BLaER1 treated with 17β-estradiol and CSF1 and Interleukin-3, amounts not matched to agents 10 nM and 100 nM (cell line): ENCODE results near the gene EPB41L5.
A peak's percentile ranks its signal among the peaks of the same experiment; 100 is the strongest.

Experiments
- H3K27ac ChIP-seq, 11 experiments: shearing (Covaris generic); formaldehyde crosslinking; 2 replicates each; pipeline ENCODE4 v1.8.1; 2022
- H3K27me3 ChIP-seq, 11 experiments: shearing (Covaris generic); formaldehyde crosslinking; 2 replicates each; pipeline ENCODE4 v1.8.1; 2022
- H3K36me3 ChIP-seq, 11 experiments: shearing (Covaris generic); formaldehyde crosslinking; 2 replicates each; pipeline ENCODE4 v1.8.1; 2022
- H3K4me1 ChIP-seq, 10 experiments: shearing (Covaris generic); formaldehyde crosslinking; 2 replicates each; pipeline ENCODE4 v1.8.1; 2022
- H3K4me2 ChIP-seq, 11 experiments: shearing (Covaris generic); formaldehyde crosslinking; 2 replicates each; pipeline ENCODE4 v1.8.1; 2022
- H3K4me3 ChIP-seq, 10 experiments: shearing (Covaris generic); formaldehyde crosslinking; 2 replicates each; pipeline ENCODE4 v1.8.1; 2022
- H3K9ac ChIP-seq, 11 experiments: shearing (Covaris generic); formaldehyde crosslinking; 2 replicates each; pipeline ENCODE4 v1.8.1; 2022
- H3K9me3 ChIP-seq, 11 experiments: shearing (Covaris generic); formaldehyde crosslinking; replicated peaks in 1 of 11; 2 replicates each; pipeline ENCODE4 v1.8.1; 2022
- H4K20me1 ChIP-seq, 11 experiments: shearing (Covaris generic); formaldehyde crosslinking; 2 replicates each; pipeline ENCODE4 v1.8.1; 2022
- Cebpa-rat ChIP-seq, 11 experiments: shearing (Covaris generic); IDR thresholded peaks; 2 replicates each; pipeline ENCODE4 v1.8.1; 2022

Gene EPB41L5

GRCh38 chr2:120005834-120006521, 6.9 kb upstream of the EPB41L5 start:
- H3K4me3 ChIP-seq, result no peak overlapping the region
- H3K9me3 ChIP-seq, result peaks cover 0 to 12% (median 0%) of the 10 kb centered on the region in 11 experiments; a peak in 2 of 22 replicates
- H3K27ac ChIP-seq, result no peak overlapping the region
- no peak for TF ChIP-seq Cebpa-rat (IDR thresholded peaks at IDR 0.05)
- peak overlapping the region in 3 of 11 experiments; percentile 1 to 42 (median 32); a peak in 7 of 22 replicates for H3K4me2 ChIP-seq
- no peaks in the 10 kb centered on the region for H3K27me3 ChIP-seq
- H3K9ac ChIP-seq, result no peak overlapping the region
- peaks cover 0 to 10% (median under 1%) of the 10 kb centered on the region in 10 experiments; a peak in 8 of 20 replicates for H3K4me1 ChIP-seq
- H3K36me3 ChIP-seq, result no peaks in the 10 kb centered on the region
- no peaks in the 10 kb centered on the region for H4K20me1 ChIP-seq

- Histone ChIP-seq H3K4me2 (no peak overlapping the region), H4K20me1 (no peaks in the 10 kb centered on the region), H3K27me3 (no peaks in the 10 kb centered on the region), H3K9me3 (peaks cover 0 to 12% (median 0%) of the 10 kb centered on the region in 11 experiments; a peak in 2 of 22 replicates), H3K4me3 (no peak overlapping the region), H3K27ac (no peak overlapping the region), H3K4me1 (peaks cover 7 to 22% (median 15%) of the 10 kb centered on the region in 10 experiments; a peak in 19 of 20 replicates), H3K36me3 (no peaks in the 10 kb centered on the region), H3K9ac (no peak overlapping the region)
- TF ChIP-seq Cebpa-rat (IDR thresholded peaks at IDR 0.05), result no peak
Measured at GRCh38 chr2:120007851-120008250, 5.0 kb upstream of the EPB41L5 start.

DNA sequence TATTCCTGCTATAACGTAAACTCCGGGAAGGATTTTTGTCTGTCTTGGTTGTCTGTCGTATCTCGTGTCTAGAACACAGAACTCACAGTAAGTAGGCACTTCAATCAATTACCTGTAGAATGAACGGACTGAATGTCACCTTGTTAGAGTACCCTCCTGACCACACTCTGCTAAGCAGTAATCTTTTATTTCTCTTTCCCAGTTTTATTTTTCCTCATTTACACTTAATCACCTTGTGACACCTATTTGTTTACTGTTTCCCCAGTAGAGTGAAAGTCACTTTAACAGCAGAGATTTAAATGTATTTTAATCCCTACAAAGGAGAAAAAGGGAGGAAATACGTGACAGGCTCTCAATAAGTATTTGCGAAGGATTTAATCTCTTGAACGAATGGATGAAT, 514 bp upstream of the EPB41L5 start:
- Histone ChIP-seq H3K36me3 (no peaks in the 10 kb centered on the region), H3K9ac (peak overlapping the region; percentile 82 to 91 (median 87)), H3K27ac (peak overlapping the region in 8 of 11 experiments; percentile 23 to 87 (median 80); a peak in 12 of 22 replicates), H3K4me3 (peak overlapping the region; percentile 82 to 99 (median 89)), H3K4me1 (peaks cover 10 to 27% (median 19%) of the 10 kb centered on the region in 10 experiments; a peak in 18 of 20 replicates), H3K4me2 (peak overlapping the region; percentile 68 to 93 (median 77)), H3K9me3 (peaks cover 0 to 6% (median 0%) of the 10 kb centered on the region in 11 experiments; a peak in 2 of 22 replicates), H4K20me1 (peaks cover 0 to 16% (median 0%) of the 10 kb centered on the region in 11 experiments; a peak in 3 of 22 replicates), H3K27me3 (no peaks in the 10 kb centered on the region)
- TF ChIP-seq Cebpa-rat (IDR thresholded peaks at IDR 0.05), result no peak

GRCh38 chr2:120013597-120014223, 833 bp downstream of the EPB41L5 start:
- Histone ChIP-seq H3K27me3 (no peaks in the 10 kb centered on the region), H3K4me2 (peak overlapping the region; percentile 68 to 93 (median 77)), H4K20me1 (peaks cover 0 to 19% (median 0%) of the 10 kb centered on the region in 11 experiments; a peak in 3 of 22 replicates), H3K36me3 (peaks cover 0 to 3% (median 0%) of the 10 kb centered on the region in 11 experiments; a peak in 3 of 22 replicates), H3K9me3 (no peaks in the 10 kb centered on the region), H3K4me3 (peak overlapping the region; percentile 82 to 99 (median 89)), H3K27ac (peak overlapping the region; percentile 46 to 87 (median 80); a peak in 19 of 22 replicates), H3K4me1 (peaks cover 10 to 27% (median 19%) of the 10 kb centered on the region in 10 experiments; a peak in 18 of 20 replicates), H3K9ac (peak overlapping the region; percentile 82 to 91 (median 87))
- TF ChIP-seq Cebpa-rat (IDR thresholded peaks at IDR 0.05), result no peak

- Histone ChIP-seq H3K9me3 (no peaks in the 10 kb centered on the region), H3K27me3 (no peaks in the 10 kb centered on the region), H3K36me3 (peaks cover 0 to 10% (median 5%) of the 10 kb centered on the region in 11 experiments; a peak in 6 of 22 replicates), H3K4me1 (peaks cover 10 to 27% (median 19%) of the 10 kb centered on the region in 10 experiments; a peak in 18 of 20 replicates), H3K27ac (no peak overlapping the region), H3K4me2 (peak overlapping the region; percentile 68 to 93 (median 77); a peak in 21 of 22 replicates), H3K4me3 (peak overlapping the region in 4 of 10 experiments; percentile 87 to 92 (median 89); a peak in 5 of 20 replicates), H4K20me1 (peaks cover 0 to 20% (median 0%) of the 10 kb centered on the region in 11 experiments; a peak in 3 of 22 replicates), H3K9ac (no peak overlapping the region)
- no peak for TF ChIP-seq Cebpa-rat (IDR thresholded peaks at IDR 0.05)
Measured at GRCh38 chr2:120014226-120014980, 1.5 kb downstream of the EPB41L5 start.

DNA sequence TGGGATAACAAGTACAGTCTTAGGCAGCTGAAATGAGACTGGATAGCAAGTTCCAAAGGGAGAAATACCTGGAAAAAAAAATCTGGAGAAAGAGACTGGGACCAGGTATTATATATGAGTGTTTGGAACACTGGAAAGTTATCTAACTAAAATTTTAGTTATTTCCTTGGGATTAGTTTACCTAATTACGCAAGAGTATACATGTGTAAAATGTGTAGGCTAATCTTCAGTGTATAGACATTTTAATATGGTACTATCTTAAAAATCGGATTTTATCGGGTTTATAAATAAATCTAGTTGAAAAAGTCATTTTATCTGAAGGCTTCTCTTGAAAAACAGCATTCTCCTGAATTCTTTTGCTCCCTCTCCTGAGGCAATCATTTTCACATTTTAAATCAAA, 3.9 kb downstream of the EPB41L5 start:
- no peak overlapping the region for H3K4me2 ChIP-seq
- H3K4me3 ChIP-seq, result no peak overlapping the region

DNA sequence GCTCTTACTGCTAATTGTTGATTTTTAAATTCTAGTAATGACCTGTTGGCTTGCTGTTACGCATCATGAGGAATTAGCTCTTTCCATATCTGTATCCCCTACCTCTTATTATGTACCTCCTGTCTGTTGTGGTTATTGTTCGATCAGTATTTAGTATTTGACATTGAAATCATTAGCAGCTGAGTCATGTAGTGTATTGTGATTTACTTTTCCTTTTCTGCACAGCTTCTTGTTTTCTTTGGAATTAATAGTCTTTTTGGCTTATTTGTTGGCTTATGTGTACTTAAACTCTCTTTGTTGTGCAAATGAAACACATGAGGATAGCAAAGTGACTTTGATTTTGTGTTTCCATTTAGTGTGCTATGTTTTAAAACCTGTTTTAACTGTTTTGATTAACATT, 4.3 kb downstream of the EPB41L5 start:
- H3K4me1 ChIP-seq, result peaks cover 7 to 15% (median 11%) of the 10 kb centered on the region in 10 experiments; a peak in 18 of 20 replicates
- H3K36me3 ChIP-seq, result peaks cover 0 to 33% (median 18%) of the 10 kb centered on the region in 11 experiments; a peak in 9 of 22 replicates
- no peak overlapping the region for H3K4me2 ChIP-seq
- no peak overlapping the region for H3K27ac ChIP-seq
- TF ChIP-seq Cebpa-rat (IDR thresholded peaks at IDR 0.05), result no peak
- H3K27me3 ChIP-seq, result no peaks in the 10 kb centered on the region
- peaks cover 0 to 20% (median 0%) of the 10 kb centered on the region in 11 experiments; a peak in 3 of 22 replicates for H4K20me1 ChIP-seq
- no peak overlapping the region for H3K4me3 ChIP-seq
- no peak overlapping the region for H3K9ac ChIP-seq
- H3K9me3 ChIP-seq, result 0 out of 22 replicates have a peak, but pooled peaks cover 0 to 6% (median 0%) of the 10 kb centered on the region in 11 experiments

More for the DNA sequence above, 3.9 kb downstream of the EPB41L5 start:
- H3K4me1 ChIP-seq, result peaks cover 10 to 19% (median 15%) of the 10 kb centered on the region in 10 experiments; a peak in 18 of 20 replicates
- TF ChIP-seq Cebpa-rat (IDR thresholded peaks at IDR 0.05), result 0 out of 22 replicates have a peak, but pooled peaks of 1 of the 11 experiments have one; percentile 39
- peaks cover 0 to 33% (median 18%) of the 10 kb centered on the region in 11 experiments; a peak in 9 of 22 replicates for H3K36me3 ChIP-seq
- H4K20me1 ChIP-seq, result peaks cover 0 to 20% (median 0%) of the 10 kb centered on the region in 11 experiments; a peak in 3 of 22 replicates
- H3K9ac ChIP-seq, result no peak overlapping the region
- H3K27me3 ChIP-seq, result no peaks in the 10 kb centered on the region
- 0 out of 22 replicates have a peak, but pooled peaks cover 0 to 6% (median 0%) of the 10 kb centered on the region in 11 experiments for H3K9me3 ChIP-seq
- no peak overlapping the region for H3K27ac ChIP-seq

DNA sequence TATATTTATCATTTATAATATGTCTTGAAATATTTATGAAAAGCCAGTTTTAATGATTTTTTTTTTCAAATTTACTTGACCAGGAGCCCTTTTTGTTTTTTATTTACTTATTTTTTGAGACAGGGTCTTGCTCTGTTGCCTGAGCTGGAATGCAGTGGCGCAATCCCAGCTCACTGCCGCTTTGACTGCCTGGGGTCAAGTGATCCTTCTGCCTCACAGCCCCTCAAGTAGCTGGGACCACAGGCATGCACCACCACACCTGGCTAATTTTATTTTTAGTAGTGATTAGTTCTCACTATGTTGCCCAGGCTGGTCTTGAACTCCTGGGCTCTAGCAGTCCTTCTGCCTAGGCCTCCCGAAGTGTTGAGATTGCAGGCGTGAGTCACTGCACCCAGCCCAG, 5.7 kb downstream of the EPB41L5 start:
- no peak for TF ChIP-seq Cebpa-rat (IDR thresholded peaks at IDR 0.05)
- Histone ChIP-seq H3K4me2 (no peak overlapping the region), H3K4me3 (no peak overlapping the region), H4K20me1 (peaks cover 0 to 20% (median 0%) of the 10 kb centered on the region in 11 experiments; a peak in 3 of 22 replicates), H3K27me3 (no peaks in the 10 kb centered on the region), H3K27ac (no peak overlapping the region), H3K4me1 (peaks cover 3 to 11% (median 7%) of the 10 kb centered on the region in 10 experiments; a peak in 12 of 20 replicates), H3K9ac (no peak overlapping the region), H3K36me3 (peaks cover 0 to 33% (median 18%) of the 10 kb centered on the region in 11 experiments; a peak in 10 of 22 replicates), H3K9me3 (peaks cover 7 to 19% (median 11%) of the 10 kb centered on the region in 11 experiments; a peak in 21 of 22 replicates)
